Lung (tissue), 12 donors: ENCODE measurements around the gene GALNT9. TPM values are rescaled to one million over a fixed set of nuclear protein-coding genes. Genes with fewer than 3 reads are reported as not detected.
A peak's percentile ranks its signal among the peaks of the same experiment; 100 is the strongest.

Experiments
- ATAC-seq: fragments of 200-7000 bp; cut with Tn5 transposase; one replicate; pipeline ENCODE4 v1.9.1; 2020; ENCODE audit warnings: moderate number of reproducible peaks; ENCODE audit not compliant: insufficient read depth, low FRiP score
- DNase-seq, 3 donors: peaks; one replicate each; pipeline ENCODE4 v3.0.0-alpha.2; 2013 to 2017
- H3K27ac ChIP-seq, 2 donors: one replicate each; pipeline ENCODE4 v1.5.1; 2013; ENCODE audit warnings: mild to moderate bottlenecking in 2 of 2, moderate library complexity in 2 of 2, control low read depth in 1 of 2, inconsistent platforms in 1 of 2, low read depth in 1 of 2, low read length in 1 of 2
- H3K27me3 ChIP-seq, 3 donors: one replicate each; pipeline ENCODE4 v1.5.1; 2013; ENCODE audit warnings: low read length in 2 of 3; ENCODE audit not compliant: control insufficient read depth in 3 of 3, insufficient read depth in 3 of 3
- H3K36me3 ChIP-seq, 4 donors: one replicate each; pipeline ENCODE4 v1.5.1; 2013; ENCODE audit warnings: low read length in 4 of 4, mild to moderate bottlenecking in 1 of 4, moderate library complexity in 1 of 4; ENCODE audit not compliant: control insufficient read depth in 4 of 4, insufficient read depth in 4 of 4
- H3K4me1 ChIP-seq, 5 donors: one replicate each; pipeline ENCODE4 v1.5.1; 2013; ENCODE audit warnings: low read length in 5 of 5, mild to moderate bottlenecking in 2 of 5, moderate library complexity in 1 of 5; ENCODE audit not compliant: control insufficient read depth in 5 of 5, insufficient read depth in 5 of 5
- H3K4me3 ChIP-seq: one replicate; pipeline ENCODE4 v1.5.1; 2013; ENCODE audit warnings: mild to moderate bottlenecking, control low read depth, moderate library complexity
- H3K9ac ChIP-seq, 2 donors: one replicate each; pipeline ENCODE4 v1.5.1; 2013; ENCODE audit warnings: low read length in 2 of 2, control low read depth in 1 of 2; ENCODE audit not compliant: insufficient read depth in 1 of 2
- H3K9me3 ChIP-seq, 4 donors: one replicate each; pipeline ENCODE4 v1.5.1; 2013; ENCODE audit warnings: low read length in 3 of 4, mild to moderate bottlenecking in 1 of 4, moderate library complexity in 1 of 4; ENCODE audit not compliant: control insufficient read depth in 4 of 4, insufficient read depth in 3 of 4
- CTCF ChIP-seq: IDR thresholded peaks from 2 replicates; pipeline ENCODE4 v1.5.1; 2012; ENCODE audit warnings: mild to moderate bottlenecking; ENCODE audit errors: control extremely low read depth, extremely low read depth
- WGBS, 2 donors: extraction: QIAGEN DNeasy Blood & Tissue Kit; methylation state at CpG; one replicate each; pipeline ENCODE4 v1.1.7; 2013; 5-methylcytosine and 5-hydroxymethylcytosine counted together
- polyA plus RNA-seq, 2 donors: library from polyadenylated mRNA; stranded (reverse); fragments of 200-250 nt; gene quantifications; one replicate each; pipeline ENCODE4 v1.2.1, GENCODE V29; 2013
- total RNA-seq, 2 donors: library from RNA; depleted of rRNA in 1 of 2; stranded (reverse); fragments of >200 nt in 1 of 2; gene quantifications; one replicate each; pipeline ENCODE4 v1.2.1, GENCODE V29; 2014 to 2021
- donor health status: control.
- donor health status: control.
- donor health status: Bipolar disorder and iron deficiency.
- donor health status: healthy.
- donor health status: DM: yes; HTN: yes; CAD: no.

The GALNT9 gene
- total and polyA plus RNA-seq, 4 donors = 0.13 to 1.7 (median 0.79) TPM

- ATAC-seq (no peak), DNase-seq (no peak)
- Histone ChIP-seq H3K4me1 (peaks cover 0 to 22% (median 0%) of the 10 kb centered on the region in 5 donors), H3K27ac (no peak overlapping the region), H3K4me3 (no peak overlapping the region), H3K9me3 (peaks cover 0 to 10% (median 2%) of the 10 kb centered on the region in 4 donors), H3K27me3 (peaks cover 3 to 48% (median 8%) of the 10 kb centered on the region in 3 donors), H3K36me3 (no peaks in the 10 kb centered on the region), H3K9ac (no peak overlapping the region)
- 55 to 63% methylated on average over 20 of the region's 20 CpGs for WGBS, 2 donors
- no peak for TF ChIP-seq CTCF
Observed at GRCh38 chr12:132204793-132205270, 124.6 kb downstream of the GALNT9 start.

GRCh38 chr12:132204063-132204792 lies 125.2 kb downstream of the GALNT9 start:
- Histone ChIP-seq H3K27ac (no peak overlapping the region), H3K9me3 (peaks cover 0 to 10% (median 2%) of the 10 kb centered on the region in 4 donors), H3K4me1 (peaks cover 0 to 22% (median 0%) of the 10 kb centered on the region in 5 donors), H3K9ac (no peak overlapping the region), H3K4me3 (no peak overlapping the region), H3K27me3 (peaks cover 3 to 51% (median 8%) of the 10 kb centered on the region in 3 donors), H3K36me3 (no peaks in the 10 kb centered on the region)
- DNase-seq (peak in 2 of 3 donors; percentile 17 to 21), ATAC-seq (no peak)
- WGBS, 2 donors = 51 to 55% methylated on average over 33 of the region's 33 CpGs
- TF ChIP-seq CTCF = no peak

- peaks cover 3 to 51% (median 8%) of the 10 kb centered on the region in 3 donors for H3K27me3 ChIP-seq
Observed at GRCh38 chr12:132202929-132203721, 126.3 kb downstream of the GALNT9 start.

More at GRCh38 chr12:132202929-132203721, 126.3 kb downstream of the GALNT9 start:
- Histone ChIP-seq H3K27ac (no peak overlapping the region), H3K9me3 (peaks cover 0 to 1% (median 0%) of the 10 kb centered on the region in 4 donors), H3K36me3 (no peaks in the 10 kb centered on the region), H3K4me3 (no peak overlapping the region), H3K9ac (no peak overlapping the region), H3K4me1 (peaks cover 0 to 22% (median 0%) of the 10 kb centered on the region in 5 donors)
- 79 to 85% methylated on average over 42 of the region's 42 CpGs for WGBS, 2 donors
- DNase-seq (no peak), ATAC-seq (no peak)
- TF ChIP-seq CTCF = no peak
